ENCODE measurements around the gene LRFN2. TPM values are rescaled to one million over a fixed set of nuclear protein-coding genes. Genes with fewer than 3 reads are reported as not detected.

LRFN2 gene
- total RNA-seq, 2 donors from 2014 or later: 0.62 TPM; not detected in 1

- no peak for TF ChIP-seq POLR2A (IDR thresholded peaks at IDR 0.05)
- Histone ChIP-seq H3K36me3 (no peaks in the 10 kb centered on the region), H3K27me3 (replicated peaks; ENCODE audit: insufficient read depth) (peaks cover 6% of the 10 kb centered on the region), H3K4me3 (no peak overlapping the region), H3K4me1 (replicated peaks) (no peaks in the 10 kb centered on the region), H3K9me3 (no peaks in the 10 kb centered on the region), H3K27ac (no peak overlapping the region)
- 91% methylated on average over 7 of the region's 7 CpGs for WGBS
- intact Hi-C loops (cut with DNase I): no loop called here
- DNase-seq (ENCODE audit: low spot score): no peak
Observed at GRCh38 chr6:40539853-40540252, 47.3 kb downstream of the LRFN2 start.

- WGBS: 81% methylated on average over 9 of the region's 9 CpGs
Observed at GRCh38 chr6:40538556-40538955, 48.6 kb downstream of the LRFN2 start.

GRCh38 chr6:40537446-40537845 is 49.7 kb downstream of the LRFN2 start:
- H3K9me3 ChIP-seq: no peaks in the 10 kb centered on the region
- H3K27ac ChIP-seq: no peak overlapping the region
- no peak for DNase-seq (ENCODE audit: low spot score)
- peaks cover 6% of the 10 kb centered on the region for H3K27me3 ChIP-seq (replicated peaks; ENCODE audit: insufficient read depth)
- H3K36me3 ChIP-seq: no peaks in the 10 kb centered on the region
- TF ChIP-seq POLR2AphosphoS5 (IDR thresholded peaks at IDR 0.05): no peak
- TF ChIP-seq POLR2A (IDR thresholded peaks at IDR 0.05): no peak
- TF ChIP-seq CTCF (IDR thresholded peaks at IDR 0.05): no peak
- H3K4me1 ChIP-seq (replicated peaks): no peaks in the 10 kb centered on the region
- H3K4me3 ChIP-seq: no peak overlapping the region
- 88% methylated on average over 5 of the region's 5 CpGs for WGBS
- intact Hi-C loops (cut with DNase I): no loop called here

More at GRCh38 chr6:40538556-40538955, 48.6 kb downstream of the LRFN2 start:
- Histone ChIP-seq H3K4me3 (no peak overlapping the region), H3K9me3 (no peaks in the 10 kb centered on the region), H3K27ac (no peak overlapping the region), H3K4me1 (replicated peaks) (no peaks in the 10 kb centered on the region), H3K36me3 (no peaks in the 10 kb centered on the region), H3K27me3 (replicated peaks; ENCODE audit: insufficient read depth) (peaks cover 6% of the 10 kb centered on the region)
- no peak for TF ChIP-seq POLR2A (IDR thresholded peaks at IDR 0.05)
- no peak for TF ChIP-seq POLR2AphosphoS5 (IDR thresholded peaks at IDR 0.05)
- no peak for TF ChIP-seq CTCF (IDR thresholded peaks at IDR 0.05)
- no peak for DNase-seq (ENCODE audit: low spot score)
- intact Hi-C loops (cut with DNase I): no loop called here

GRCh38 chr6:40536442-40536841 is 50.7 kb downstream of the LRFN2 start:
- intact Hi-C loops (cut with DNase I): no loop called here
- Histone ChIP-seq H3K27ac (no peak overlapping the region), H3K4me3 (no peak overlapping the region), H3K9me3 (no peaks in the 10 kb centered on the region), H3K27me3 (replicated peaks; ENCODE audit: insufficient read depth) (peaks cover 6% of the 10 kb centered on the region), H3K4me1 (replicated peaks) (no peaks in the 10 kb centered on the region), H3K36me3 (no peaks in the 10 kb centered on the region)
- 58% methylated on average over 3 of the region's 3 CpGs for WGBS
- TF ChIP-seq POLR2AphosphoS5 (IDR thresholded peaks at IDR 0.05): no peak
- TF ChIP-seq POLR2A (IDR thresholded peaks at IDR 0.05): no peak
- no peak for TF ChIP-seq CTCF (IDR thresholded peaks at IDR 0.05)
- no peak for DNase-seq (ENCODE audit: low spot score)

GRCh38 chr6:40535819-40536380 is 51.3 kb downstream of the LRFN2 start:
- Histone ChIP-seq H3K4me1 (replicated peaks) (no peaks in the 10 kb centered on the region), H3K9me3 (no peaks in the 10 kb centered on the region), H3K36me3 (no peaks in the 10 kb centered on the region), H3K27ac (no peak overlapping the region), H3K27me3 (replicated peaks; ENCODE audit: insufficient read depth) (peaks cover 6% of the 10 kb centered on the region), H3K4me3 (no peak overlapping the region)
- TF ChIP-seq POLR2AphosphoS5 (IDR thresholded peaks at IDR 0.05): no peak
- no peak for TF ChIP-seq POLR2A (IDR thresholded peaks at IDR 0.05)
- TF ChIP-seq CTCF (IDR thresholded peaks at IDR 0.05): no peak
- no peak for DNase-seq (ENCODE audit: low spot score)
- intact Hi-C loops (cut with DNase I): no loop called here
- 80% methylated on average over 7 of the region's 7 CpGs for WGBS

Data from prostate gland (tissue), 2 donors.